B cell (primary cell): Measurements from ENCODE around the gene TET1. TPM values are rescaled to one million over a fixed set of nuclear protein-coding genes. Genes with fewer than 3 reads are reported as not detected.
"Not testable (repeated sequence)": the region's sequence is repeated elsewhere in the genome, so short reads cannot be mapped to it uniquely, and the experiment has no call there.

ENCODE experiments used
- ATAC-seq: fragments of 200-7000 bp; cut with Tn5 transposase; one replicate; pipeline ENCODE4 v1.10.0; 2021; ENCODE audit warnings: low read depth, mild to moderate bottlenecking, moderate number of reproducible peaks, moderate library complexity
- CTCF ChIA-PET: fragments of 350-600 bp; sonication (Branson Sonifier 250); formaldehyde crosslinking; loops from one replicate; lab custom pipeline; 2021; ENCODE audit warnings: antibody characterized with exemption, inconsistent platforms; lab: Charles Lee
- POLR2A ChIA-PET: fragments of 350-600 bp; sonication (Branson Sonifier 250); formaldehyde crosslinking; loops from one replicate; lab custom pipeline; 2021; ENCODE audit warnings: antibody characterized with exemption; lab: Charles Lee
- DNase-seq: peaks from one replicate; pipeline ENCODE4 v3.0.0; 2013
- H2AFZ ChIP-seq: 2 replicates; pipeline ENCODE4 v1.6.1; 2012; ENCODE audit warnings: mild to moderate bottlenecking, low read depth, low read length; ENCODE audit not compliant: insufficient read depth, poor library complexity, severe bottlenecking
- H3K27ac ChIP-seq, 2 donors: 1 replicate in 1 of 2; 2 replicates in 1 of 2; pipeline ENCODE4 v1.5.1; 2012 to 2013; ENCODE audit warnings: low read length in 2 of 2, mild to moderate bottlenecking in 2 of 2, moderate library complexity in 1 of 2
- H3K27me3 ChIP-seq, 4 experiments: fragments of 200-600 bp in 1 of 4; sonication (generic) in 1 of 4; replicated peaks in 1 of 4; 1 replicate in 2 of 4; 2 replicates in 2 of 4; pipeline versions ENCODE4 v1.6.1 to v1.7.0; 2013 to 2016; ENCODE audit warnings: low read length in 3 of 4, mild to moderate bottlenecking in 2 of 4, mixed read lengths in 1 of 4, moderate library complexity in 1 of 4; ENCODE audit not compliant: insufficient read depth in 4 of 4, control insufficient read depth in 3 of 4; ENCODE audit errors: control extremely low read depth in 1 of 4
- H3K36me3 ChIP-seq, 2 experiments: replicated peaks in 1 of 2; 1 replicate in 1 of 2; 2 replicates in 1 of 2; pipeline versions ENCODE4 v1.6.1 to v1.7.1; 2013; ENCODE audit warnings: low read length in 1 of 2; ENCODE audit not compliant: insufficient read depth in 2 of 2, control insufficient read depth in 1 of 2; ENCODE audit errors: control extremely low read depth in 1 of 2, extremely low read depth in 1 of 2
- H3K4me1 ChIP-seq, 2 donors: fragments of 200-600 bp in 1 of 2; sonication (generic) in 1 of 2; 1 replicate in 1 of 2; 2 replicates in 1 of 2; pipeline versions ENCODE4 v1.5.1 to v1.6.1; 2013 to 2017; ENCODE audit warnings: low read length in 2 of 2; ENCODE audit not compliant: control insufficient read depth in 2 of 2, insufficient read depth in 2 of 2
- H3K4me2 ChIP-seq: replicated peaks from 2 replicates; pipeline ENCODE3; 2012; ENCODE audit warnings: mild to moderate bottlenecking, low read depth, low read length; ENCODE audit not compliant: poor library complexity, severe bottlenecking
- H3K4me3 ChIP-seq, 5 experiments: fragments of 200-600 bp in 1 of 5; sonication (generic) in 1 of 5; 1 replicate in 3 of 5; 2 replicates in 2 of 5; pipeline versions ENCODE4 v1.5.1 to v1.7.0; 2011 to 2016; ENCODE audit warnings: low read length in 4 of 5, mild to moderate bottlenecking in 4 of 5, low read depth in 2 of 5, control low read depth in 1 of 5, moderate library complexity in 1 of 5; ENCODE audit not compliant: insufficient read depth in 1 of 5; ENCODE audit errors: control extremely low read depth in 1 of 5, extremely low read depth in 1 of 5
- H3K79me2 ChIP-seq: fragments of 200-600 bp; sonication (generic); one replicate; pipeline ENCODE4 v1.6.0; 2016; ENCODE audit warnings: low read length; ENCODE audit not compliant: control insufficient read depth, insufficient read depth
- H3K9ac ChIP-seq: fragments of 200-600 bp; sonication (generic); 2 replicates; pipeline ENCODE4 v1.6.1; 2017; ENCODE audit warnings: mild to moderate bottlenecking, low read length, moderate library complexity
- H3K9me3 ChIP-seq, 3 donors: one replicate each; pipeline versions ENCODE4 v1.6.1 to v1.7.1; 2013; ENCODE audit warnings: low read length in 2 of 3; ENCODE audit not compliant: control insufficient read depth in 2 of 3, insufficient read depth in 1 of 3; ENCODE audit errors: control extremely low read depth in 1 of 3
- H4K20me1 ChIP-seq: 2 replicates; pipeline ENCODE4 v1.6.0; 2012; ENCODE audit warnings: mild to moderate bottlenecking, low read length; ENCODE audit not compliant: insufficient read depth, control insufficient read depth, poor library complexity, severe bottlenecking
- H3K27ac Mint-ChIP-seq: one replicate; pipeline ENCODE4 v1.8.0; 2021; ENCODE audit warnings: mixed read lengths
- H3K27me3 Mint-ChIP-seq: one replicate; pipeline ENCODE4 v1.8.0; 2021; ENCODE audit warnings: mixed read lengths
- H3K4me1 Mint-ChIP-seq: one replicate; pipeline ENCODE4 v1.8.0; 2021; ENCODE audit warnings: mixed read lengths
- H3K4me3 Mint-ChIP-seq: one replicate; pipeline ENCODE4 v1.8.0; 2021; ENCODE audit warnings: mixed read lengths
- H3K9me3 Mint-ChIP-seq: one replicate; pipeline ENCODE4 v1.8.0; 2022; ENCODE audit warnings: mixed read lengths; ENCODE audit not compliant: insufficient read depth
- EZH2 ChIP-seq: IDR thresholded peaks from 2 replicates; pipeline ENCODE4 v1.6.1; 2012; ENCODE audit warnings: borderline replicate concordance, low read depth, mild to moderate bottlenecking, moderate library complexity, low read length; ENCODE audit not compliant: insufficient read depth, poor library complexity, severe bottlenecking
- WGBS: methylation state at CpG from one replicate; pipeline ENCODE4 v1.1.5; 2013; ENCODE audit warnings: missing lambda C conversion rate; ENCODE audit not compliant: insufficient coverage; 5-methylcytosine and 5-hydroxymethylcytosine counted together
- intact Hi-C: fragments of 100-400 bp; cut with micrococcal nuclease; formaldehyde crosslinking; loops from one replicate; pipeline ENCODE4 v1.10.0; 2022
- polyA plus RNA-seq: library from polyadenylated mRNA; depleted of rRNA; stranded (reverse); fragments of >200 nt; gene quantifications from 2 replicates; pipeline ENCODE4 v1.2.3, GENCODE V29; 2012
- small RNA-seq: library from RNA; depleted of rRNA; stranded (forward); fragments of <200 nt; gene quantifications from one replicate; pipeline ENCODE3, GENCODE V24; 2012; ENCODE audit warnings: low replicate concordance, low read depth; ENCODE audit not compliant: insufficient read length
- total RNA-seq, 2 donors: library from RNA; stranded (reverse); fragments of 120-200 nt in 1 of 2; gene quantifications; 1 replicate in 1 of 2; 2 replicates in 1 of 2; pipeline versions ENCODE4 v1.2.3 to v1.2.4, GENCODE V29; 2013 to 2022
- TF ChIP-seq, protein P1 (sequence below): fragments of 200-600 bp; IDR thresholded peaks from one replicate; pipeline ENCODE4 v1.8.0; 2022; ENCODE audit warnings: antibody characterized with exemption, mild to moderate bottlenecking

TET1 gene
- total and polyA plus RNA-seq, 2 donors (not counting 1 experiment from before 2014, with no cell fraction given): 0.30 to 1.4 TPM

DNA sequence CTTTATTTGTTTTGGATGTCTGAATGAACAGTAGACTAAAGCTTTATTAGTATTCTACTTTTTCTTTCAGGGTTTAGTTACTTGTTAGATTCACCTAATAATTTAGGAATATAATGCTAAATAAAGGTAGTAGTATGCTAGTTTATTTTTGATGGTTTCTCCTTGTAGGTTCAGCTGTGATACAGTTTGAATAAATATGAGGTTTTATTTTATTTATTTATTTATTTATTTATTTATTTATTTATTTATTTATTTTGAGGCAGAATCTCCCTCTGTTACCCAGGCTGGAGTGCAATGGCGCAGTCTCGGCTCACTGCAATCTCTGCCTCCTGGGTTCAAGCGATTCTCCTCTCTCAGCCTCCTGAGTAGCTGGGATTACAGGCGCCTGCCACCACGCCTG is 180.5 kb downstream of the TET1 start:
- intact Hi-C loops, H3K4me2 ChIP-seq, H3K27me3 ChIP-seq, DNase-seq, H3K4me3 ChIP-seq, ATAC-seq, H3K4me3 Mint-ChIP-seq, H3K27ac ChIP-seq, H4K20me1 ChIP-seq, H3K27me3 Mint-ChIP-seq, H3K4me1 Mint-ChIP-seq, H3K27ac Mint-ChIP-seq, H3K9me3 ChIP-seq, H3K4me1 ChIP-seq, POLR2A ChIA-PET, H2AFZ ChIP-seq, H3K9ac ChIP-seq, H3K9me3 Mint-ChIP-seq: not testable (repeated sequence)
- H3K79me2 ChIP-seq: peaks cover 16% of the 10 kb centered on the region
- peaks cover 19 to 77% of the 10 kb centered on the region in 2 experiments for H3K36me3 ChIP-seq
- CTCF ChIA-PET: interaction anchor here (0.7 kb wide), 1 partner anchor 84 kb away, joined by 3 read pairs; no protein-coding TSS in a partner anchor
- 100% methylated on average over 1 of the region's 5 CpGs for WGBS

DNA sequence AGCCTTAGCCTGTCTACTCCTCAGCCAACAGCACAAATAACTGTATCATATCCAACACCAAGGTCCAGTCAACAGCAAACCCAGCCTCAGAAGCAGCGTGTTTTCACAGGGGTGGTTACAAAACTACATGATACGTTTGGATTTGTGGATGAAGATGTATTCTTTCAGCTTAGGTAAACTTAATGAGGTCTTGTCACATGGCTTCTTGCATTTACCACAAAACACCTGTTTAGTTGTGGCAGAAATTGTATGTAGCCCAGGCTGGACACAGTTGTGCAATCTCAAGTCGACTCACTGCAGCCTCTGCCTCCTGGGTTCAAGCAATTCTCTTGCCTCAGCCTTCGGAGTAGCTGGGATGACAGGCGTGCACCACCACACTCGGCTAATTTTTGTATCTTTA is 182.3 kb downstream of the TET1 start:
- intact Hi-C loops: no loop called here
- Mint-ChIP-seq H3K4me1 (no peaks in the 10 kb centered on the region), H3K27ac (no peak overlapping the region), H3K27me3 (no peaks in the 10 kb centered on the region), H3K9me3 (no peaks in the 10 kb centered on the region), H3K4me3 (no peak overlapping the region)
- no peak for TF ChIP-seq EZH2
- TF ChIP-seq, protein P1, sequence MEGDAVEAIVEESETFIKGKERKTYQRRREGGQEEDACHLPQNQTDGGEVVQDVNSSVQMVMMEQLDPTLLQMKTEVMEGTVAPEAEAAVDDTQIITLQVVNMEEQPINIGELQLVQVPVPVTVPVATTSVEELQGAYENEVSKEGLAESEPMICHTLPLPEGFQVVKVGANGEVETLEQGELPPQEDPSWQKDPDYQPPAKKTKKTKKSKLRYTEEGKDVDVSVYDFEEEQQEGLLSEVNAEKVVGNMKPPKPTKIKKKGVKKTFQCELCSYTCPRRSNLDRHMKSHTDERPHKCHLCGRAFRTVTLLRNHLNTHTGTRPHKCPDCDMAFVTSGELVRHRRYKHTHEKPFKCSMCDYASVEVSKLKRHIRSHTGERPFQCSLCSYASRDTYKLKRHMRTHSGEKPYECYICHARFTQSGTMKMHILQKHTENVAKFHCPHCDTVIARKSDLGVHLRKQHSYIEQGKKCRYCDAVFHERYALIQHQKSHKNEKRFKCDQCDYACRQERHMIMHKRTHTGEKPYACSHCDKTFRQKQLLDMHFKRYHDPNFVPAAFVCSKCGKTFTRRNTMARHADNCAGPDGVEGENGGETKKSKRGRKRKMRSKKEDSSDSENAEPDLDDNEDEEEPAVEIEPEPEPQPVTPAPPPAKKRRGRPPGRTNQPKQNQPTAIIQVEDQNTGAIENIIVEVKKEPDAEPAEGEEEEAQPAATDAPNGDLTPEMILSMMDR: no peak
- Histone ChIP-seq H3K79me2 (no peaks in the 10 kb centered on the region), H3K9me3 (no peaks in the 10 kb centered on the region), H3K27me3 (no peaks in the 10 kb centered on the region), H3K4me1 (no peaks in the 10 kb centered on the region), H3K4me3 (no peak overlapping the region), H3K27ac (no peak overlapping the region), H3K4me2 (no peak overlapping the region), H4K20me1 (no peaks in the 10 kb centered on the region), H2AFZ (no peak overlapping the region), H3K9ac (no peak overlapping the region), H3K36me3 (peaks cover 12 to 73% of the 10 kb centered on the region in 2 experiments)
- CTCF ChIA-PET: no interaction called here
- DNase-seq (no peak), ATAC-seq (no peak)
- POLR2A ChIA-PET: no interaction called here
- 95% methylated on average over 4 of the region's 6 CpGs for WGBS

Small RNAs within 50 kb of the gene (small RNA-seq; reads per million reads assigned to genes)
- not detected for gene RF00019

Other genes with a start within 250 kb of the TET1 start
- gene HNRNPH3, start 228.3 kb upstream of the TET1 start, total RNA-seq: 120 and 124 TPM in 2 replicates
- 23.6 and 93.7 TPM in 2 replicates for gene HNRNPH3, start 228.3 kb upstream of the TET1 start, polyA plus RNA-seq
- 3.0 and 4.7 TPM in 2 replicates for gene PBLD, start 227.4 kb upstream of the TET1 start, total RNA-seq
- gene PBLD, start 227.4 kb upstream of the TET1 start, polyA plus RNA-seq: 0.40 and 0.42 TPM in 2 replicates
- 38.7 and 41.6 TPM in 2 replicates for gene RUFY2, start 153.1 kb upstream of the TET1 start, total RNA-seq
- 5.8 and 8.7 TPM in 2 replicates for gene RUFY2, start 153.1 kb upstream of the TET1 start, polyA plus RNA-seq
- gene DNA2, start 88.4 kb upstream of the TET1 start, total RNA-seq: 5.6 and 6.5 TPM in 2 replicates
- 1.6 and 2.7 TPM in 2 replicates for gene DNA2, start 88.4 kb upstream of the TET1 start, polyA plus RNA-seq
- gene SLC25A16, start 32.8 kb upstream of the TET1 start, total RNA-seq: 23.4 and 24.6 TPM in 2 replicates
- gene SLC25A16, start 32.8 kb upstream of the TET1 start, polyA plus RNA-seq: 10.5 and 17.8 TPM in 2 replicates
- gene CCAR1, start 160.9 kb downstream of the TET1 start, total RNA-seq: 98.9 and 101 TPM in 2 replicates
- 26.3 and 42.1 TPM in 2 replicates for gene CCAR1, start 160.9 kb downstream of the TET1 start, polyA plus RNA-seq